ENCODE results near the gene SMC3. TPM values are rescaled to one million over a fixed set of nuclear protein-coding genes. Genes with fewer than 3 reads are reported as not detected.
"Not testable (repeated sequence)": the region's sequence is repeated elsewhere in the genome, so short reads cannot be mapped to it uniquely, and the experiment has no call there.

The SMC3 gene
- total RNA-seq, 6 experiments from 2014 or later = 26.0 to 40.5 (median 38.0) TPM

DNA sequence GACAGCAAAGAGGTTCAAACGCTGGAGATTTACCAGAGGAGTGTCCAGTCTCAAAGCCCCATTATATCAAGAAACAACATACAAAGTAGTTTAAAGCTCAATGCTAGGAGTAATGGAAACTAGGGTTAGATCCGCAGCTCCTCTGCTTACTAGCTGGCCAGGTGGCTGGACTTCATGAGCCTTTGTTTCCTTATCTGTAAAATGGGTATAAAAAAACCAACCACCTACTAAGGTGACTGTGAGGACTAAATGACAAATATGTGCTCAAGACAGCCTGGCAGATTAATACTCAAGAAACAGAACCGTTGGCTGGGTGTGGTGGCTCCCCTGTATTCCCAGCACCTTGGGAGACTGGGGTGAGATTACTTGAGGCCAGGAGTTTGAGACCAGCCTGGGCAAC, 70.8 kb downstream of the SMC3 start:
- Mint-ChIP-seq H3K4me1 (ENCODE audit: low read depth) (peaks cover 31% of the 10 kb centered on the region), H3K9me3 (no peaks in the 10 kb centered on the region), H3K27ac (no peak overlapping the region), H3K4me3 (no peak overlapping the region), H3K27me3 (ENCODE audit: insufficient read depth) (peaks cover 40% of the 10 kb centered on the region), H3K36me3 (ENCODE audit: low read depth) (no peaks in the 10 kb centered on the region)
- TF ChIP-seq CTCF (IDR thresholded peaks at IDR 0.05) = no peak
- DNase-seq = no peak

GRCh38 chr10:110639046-110639445, 71.6 kb downstream of the SMC3 start:
- H3K27ac Mint-ChIP-seq; H3K9me3 Mint-ChIP-seq; H3K4me3 Mint-ChIP-seq; DNase-seq; H3K36me3 Mint-ChIP-seq (ENCODE audit: low read depth): not testable (repeated sequence)
- H3K27me3 Mint-ChIP-seq (ENCODE audit: insufficient read depth) = peaks cover 41% of the 10 kb centered on the region
- H3K4me1 Mint-ChIP-seq (ENCODE audit: low read depth) = peaks cover 32% of the 10 kb centered on the region

- not testable (repeated sequence) for H3K36me3 Mint-ChIP-seq (ENCODE audit: low read depth); H3K9me3 Mint-ChIP-seq; H3K4me3 Mint-ChIP-seq; H3K27ac Mint-ChIP-seq; DNase-seq
- Mint-ChIP-seq H3K4me1 (ENCODE audit: low read depth) (peaks cover 30% of the 10 kb centered on the region), H3K27me3 (ENCODE audit: insufficient read depth) (peaks cover 43% of the 10 kb centered on the region)
These were observed 72.4 kb downstream of the SMC3 start for GRCh38 chr10:110639858-110640257.

DNA sequence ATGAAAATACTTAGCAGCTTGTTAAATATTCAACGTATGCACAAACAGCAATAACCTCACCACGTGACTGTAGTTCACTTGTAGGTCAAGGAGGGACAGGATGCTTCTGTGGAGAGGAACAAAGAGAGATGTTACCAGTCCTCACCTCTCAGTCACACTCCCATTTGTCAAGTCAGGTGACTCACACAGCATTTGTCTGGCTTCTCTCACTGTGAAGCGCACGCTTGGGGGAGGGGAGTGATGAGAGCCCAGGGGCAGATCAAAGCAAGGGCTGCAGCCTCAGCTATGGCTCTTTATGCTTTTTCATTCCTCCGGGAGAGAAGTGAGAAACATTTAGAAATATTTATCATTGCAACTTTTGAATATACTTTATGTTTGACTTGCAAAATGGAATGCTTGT, 73.8 kb downstream of the SMC3 start:
- peaks cover 27% of the 10 kb centered on the region; the same call in 1 of the 2 replicates for H3K4me1 Mint-ChIP-seq (ENCODE audit: low read depth)
- DNase-seq = no peak
- no peaks in the 10 kb centered on the region for H3K36me3 Mint-ChIP-seq (ENCODE audit: low read depth)
- H3K4me3 Mint-ChIP-seq = no peak overlapping the region
- no peaks in the 10 kb centered on the region for H3K9me3 Mint-ChIP-seq
- peaks cover 49% of the 10 kb centered on the region for H3K27me3 Mint-ChIP-seq (ENCODE audit: insufficient read depth)
- no peak overlapping the region for H3K27ac Mint-ChIP-seq
- no peak for TF ChIP-seq CTCF (IDR thresholded peaks at IDR 0.05)

- TF ChIP-seq CTCF (IDR thresholded peaks at IDR 0.05) = no peak
- Mint-ChIP-seq H3K9me3 (no peaks in the 10 kb centered on the region), H3K36me3 (ENCODE audit: low read depth) (no peaks in the 10 kb centered on the region), H3K27me3 (ENCODE audit: insufficient read depth) (peaks cover 50% of the 10 kb centered on the region), H3K4me3 (no peak overlapping the region), H3K27ac (no peak overlapping the region), H3K4me1 (ENCODE audit: low read depth) (peaks cover 22% of the 10 kb centered on the region; the same call in 1 of the 2 replicates)
- DNase-seq = no peak
These were observed 74.9 kb downstream of the SMC3 start for GRCh38 chr10:110642204-110643034.

- Mint-ChIP-seq H3K9me3 (no peaks in the 10 kb centered on the region), H3K27me3 (ENCODE audit: insufficient read depth) (peaks cover 52% of the 10 kb centered on the region), H3K36me3 (ENCODE audit: low read depth) (no peaks in the 10 kb centered on the region), H3K4me3 (peak overlapping the region; percentile 63), H3K4me1 (ENCODE audit: low read depth) (peaks cover 17% of the 10 kb centered on the region), H3K27ac (no peak overlapping the region)
- no peak for DNase-seq
- TF ChIP-seq CTCF (IDR thresholded peaks at IDR 0.05) = no peak
These were observed 75.6 kb downstream of the SMC3 start for GRCh38 chr10:110643035-110643652.
